ENCODE data around the gene PAK4. TPM values are rescaled to one million over a fixed set of nuclear protein-coding genes. Genes with fewer than 3 reads are reported as not detected.

PAK4 gene
- total RNA-seq, 1 experiment from 2014 or later = 63.1 TPM

- peaks cover 2 to 38% (median 30%) of the 10 kb centered on the region in 3 experiments; a peak in 6 of 7 replicates for H3K36me3 Mint-ChIP-seq (ENCODE audit: insufficient read depth in 1 of 3, low read depth in 3 of 3)
Measured at GRCh38 chr19:39177736-39178135, 52.1 kb downstream of the PAK4 start.

More at GRCh38 chr19:39177736-39178135, 52.1 kb downstream of the PAK4 start:
- H3K9me3 Mint-ChIP-seq = no peaks in the 10 kb centered on the region
- Histone ChIP-seq H3K18ac (ENCODE audit: insufficient read length, low read depth, low read length) (no peak overlapping the region), H2AFZ (ENCODE audit: low read length) (no peak overlapping the region), H3K14ac (ENCODE audit: insufficient read depth, low read length) (no peak overlapping the region), H4K20me1 (ENCODE audit: control insufficient read depth, insufficient read depth, insufficient read length) (no peaks in the 10 kb centered on the region), H3K27me3 (ENCODE audit: insufficient read depth, low read length) (no peaks in the 10 kb centered on the region), H2BK12ac (ENCODE audit: insufficient read length, low read depth, low read length) (no peak overlapping the region), H3K27ac (ENCODE audit: insufficient read length, low read depth, low read length) (no peak overlapping the region), H2BK5ac (ENCODE audit: insufficient read length, low read length) (no peak overlapping the region), H3K9ac (ENCODE audit: extremely low read depth, insufficient read length, low read length) (no peak overlapping the region), H3K79me1 (ENCODE audit: insufficient read depth, low read depth, low read length, poor library complexity, severe bottlenecking) (no peaks in the 10 kb centered on the region), H4K5ac (ENCODE audit: insufficient read length, low read depth, low read length) (no peak overlapping the region), H3K23me2 (ENCODE audit: insufficient read length, low read depth, low read length, poor library complexity, severe bottlenecking) (no peaks in the 10 kb centered on the region), H2AK5ac (ENCODE audit: insufficient read length, low read length) (no peak overlapping the region), H3T11ph (ENCODE audit: low read length) (no peak overlapping the region), H4K8ac (replicated peaks; ENCODE audit: insufficient read length, low read depth, low read length) (no peak overlapping the region), H3K79me2 (ENCODE audit: insufficient read depth, low read length) (no peaks in the 10 kb centered on the region), H3K23ac (ENCODE audit: insufficient read length, low read depth, low read length) (no peak overlapping the region), H3K9me3 (ENCODE audit: control insufficient read depth, low read depth, low read length) (no peaks in the 10 kb centered on the region), H3K4ac (ENCODE audit: low read depth, low read length) (no peak overlapping the region), H3K4me2 (ENCODE audit: insufficient read depth, insufficient read length, low read length) (no peak overlapping the region), H2BK15ac (ENCODE audit: low read depth, low read length) (no peak overlapping the region), H4K91ac (ENCODE audit: insufficient read length, low read depth, low read length) (no peak overlapping the region), H3K4me1 (ENCODE audit: insufficient read depth, low read length) (no peaks in the 10 kb centered on the region), H2BK120ac (ENCODE audit: low read depth, low read length, poor library complexity, severe bottlenecking) (no peak overlapping the region), H2BK20ac (ENCODE audit: low read depth, low read length, poor library complexity, severe bottlenecking) (no peak overlapping the region), H3K56ac (ENCODE audit: insufficient read length, low read depth, low read length) (no peak overlapping the region)
- WGBS (ENCODE audit: extremely low coverage, insufficient read length, low lambda C conversion rate) = no CpG with 5 or more reads among the region's 11 CpGs
- no peak overlapping the region for H3K4me3 Mint-ChIP-seq
- H3K27ac Mint-ChIP-seq = peak overlapping the region in 1 of 3 experiments; percentile 31; a peak in 1 of 7 replicates
- DNase-seq = no peak
- H3K27me3 Mint-ChIP-seq (ENCODE audit: low read depth) = no peaks in the 10 kb centered on the region
- no peak for TF ChIP-seq CTCF (conservative IDR thresholded peaks at IDR 0.05)
- H3K4me1 Mint-ChIP-seq = no peaks in the 10 kb centered on the region

All from H9 (cell line).